AG04450 (cell line): ENCODE measurements around the gene PAM. TPM values are rescaled to one million over a fixed set of nuclear protein-coding genes. Genes with fewer than 3 reads are reported as not detected.

Experiments
- CTCF ChIA-PET: fragments of 300-600, 350-600 bp; formaldehyde crosslinking; extraction: SDS; loops from one replicate; lab custom pipeline; 2022; ENCODE audit warnings: antibody characterized with exemption, inconsistent platforms; lab: Charles Lee
- POLR2A ChIA-PET: fragments of 350-600 bp; formaldehyde crosslinking; extraction: SDS; loops from one replicate; lab custom pipeline; 2021; ENCODE audit warnings: antibody characterized with exemption, inconsistent platforms; lab: Yijun Ruan, JAX
- DNase-seq: peaks from one replicate; pipeline ENCODE4 v3.0.0-alpha.2; 2011; ENCODE audit warnings: low read depth, low spot score
- H3K27ac ChIP-seq: one replicate; pipeline ENCODE4 v1.5.1; 2012; ENCODE audit warnings: low read depth, low read length, control low read depth
- H3K27me3 ChIP-seq: one replicate; pipeline ENCODE4 v1.6.0; 2012; ENCODE audit warnings: low read length; ENCODE audit not compliant: control insufficient read depth, insufficient read depth
- H3K4me3 ChIP-seq: 2 replicates; pipeline ENCODE4 v1.5.1; 2011; ENCODE audit warnings: mild to moderate bottlenecking, low read depth, low read length, control low read depth
- H3K9me3 ChIP-seq: 2 replicates; pipeline ENCODE4 v1.5.1; 2012; ENCODE audit warnings: low read length; ENCODE audit not compliant: control insufficient read depth, insufficient read depth
- polyA plus RNA-seq: library from polyadenylated mRNA; depleted of rRNA; stranded (reverse); fragments of >200 nt; gene quantifications from 2 replicates; pipeline ENCODE4 v1.2.3, GENCODE V29; 2011
- TF ChIP-seq, protein P1 (sequence below): IDR thresholded peaks from 2 replicates; pipeline ENCODE4 v1.5.1; 2011; ENCODE audit warnings: low read depth, low read length, control low read depth, inconsistent platforms

The PAM gene
- polyA plus RNA-seq, 1 experiment: 307 TPM

GRCh38 chr5:102981957-102982635, 227.0 kb downstream of the PAM start:
- Histone ChIP-seq H3K4me3 (no peak overlapping the region), H3K27ac (no peak overlapping the region), H3K27me3 (no peaks in the 10 kb centered on the region), H3K9me3 (peaks cover 8% of the 10 kb centered on the region; the same call in 1 of the 2 replicates)
- ChIA-PET POLR2A (no interaction called here), CTCF (no interaction called here)
- no peak for DNase-seq
- TF ChIP-seq, protein P1, sequence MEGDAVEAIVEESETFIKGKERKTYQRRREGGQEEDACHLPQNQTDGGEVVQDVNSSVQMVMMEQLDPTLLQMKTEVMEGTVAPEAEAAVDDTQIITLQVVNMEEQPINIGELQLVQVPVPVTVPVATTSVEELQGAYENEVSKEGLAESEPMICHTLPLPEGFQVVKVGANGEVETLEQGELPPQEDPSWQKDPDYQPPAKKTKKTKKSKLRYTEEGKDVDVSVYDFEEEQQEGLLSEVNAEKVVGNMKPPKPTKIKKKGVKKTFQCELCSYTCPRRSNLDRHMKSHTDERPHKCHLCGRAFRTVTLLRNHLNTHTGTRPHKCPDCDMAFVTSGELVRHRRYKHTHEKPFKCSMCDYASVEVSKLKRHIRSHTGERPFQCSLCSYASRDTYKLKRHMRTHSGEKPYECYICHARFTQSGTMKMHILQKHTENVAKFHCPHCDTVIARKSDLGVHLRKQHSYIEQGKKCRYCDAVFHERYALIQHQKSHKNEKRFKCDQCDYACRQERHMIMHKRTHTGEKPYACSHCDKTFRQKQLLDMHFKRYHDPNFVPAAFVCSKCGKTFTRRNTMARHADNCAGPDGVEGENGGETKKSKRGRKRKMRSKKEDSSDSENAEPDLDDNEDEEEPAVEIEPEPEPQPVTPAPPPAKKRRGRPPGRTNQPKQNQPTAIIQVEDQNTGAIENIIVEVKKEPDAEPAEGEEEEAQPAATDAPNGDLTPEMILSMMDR: no peak

DNA sequence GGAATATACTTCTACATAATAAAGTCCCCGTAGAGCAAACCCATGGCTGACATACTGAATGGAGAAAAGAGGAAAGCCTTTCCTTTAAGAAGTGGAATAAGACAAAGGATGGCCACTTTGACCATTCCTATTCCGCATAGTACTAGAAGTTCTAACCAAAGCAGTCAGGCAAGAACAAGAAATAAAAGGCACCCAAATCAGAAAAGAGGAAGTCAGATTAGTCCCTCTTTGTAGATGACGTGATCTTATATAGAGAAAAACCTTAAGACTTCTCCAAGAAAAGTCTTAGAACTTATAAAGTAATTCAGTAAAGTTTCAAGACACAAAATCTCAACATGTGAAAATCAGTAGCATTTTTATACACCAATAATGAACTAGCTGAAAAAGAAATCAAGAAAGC, 231.0 kb downstream of the PAM start:
- H3K27me3 ChIP-seq: no peaks in the 10 kb centered on the region
- CTCF ChIA-PET: no interaction called here
- TF ChIP-seq, protein P1: no peak

DNA sequence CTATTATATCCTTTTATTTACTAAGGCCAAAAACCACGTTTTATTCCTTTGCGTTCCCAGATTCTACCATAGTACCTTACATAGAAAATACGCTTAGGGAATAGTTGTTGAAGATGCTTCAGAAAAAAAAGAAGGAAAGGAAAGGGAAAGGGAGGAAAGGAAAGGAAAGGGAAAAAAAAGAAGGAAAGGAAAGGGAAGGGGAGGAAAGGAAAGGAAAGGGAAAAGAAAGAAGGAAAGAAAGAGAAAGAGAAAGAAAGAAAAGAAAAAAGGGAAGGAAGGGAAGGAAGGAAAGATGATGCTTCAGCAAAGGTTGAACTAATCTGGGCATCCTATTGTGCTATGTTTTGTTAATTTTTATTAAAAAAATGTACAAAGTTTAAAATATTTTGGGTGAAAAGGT, 233.4 kb downstream of the PAM start:
- Histone ChIP-seq H3K27me3 (no peaks in the 10 kb centered on the region), H3K4me3 (no peak overlapping the region), H3K9me3 (no peaks in the 10 kb centered on the region), H3K27ac (no peak overlapping the region)
- DNase-seq: no peak
- POLR2A ChIA-PET: no interaction called here
- CTCF ChIA-PET: no interaction called here
- TF ChIP-seq, protein P1: no peak

More for the DNA sequence above, 231.0 kb downstream of the PAM start:
- H3K9me3 ChIP-seq: peaks cover 8% of the 10 kb centered on the region; the same call in 1 of the 2 replicates
- DNase-seq: no peak
- POLR2A ChIA-PET: no interaction called here
- H3K27ac ChIP-seq: no peak overlapping the region
- H3K4me3 ChIP-seq: no peak overlapping the region

GRCh38 chr5:102991802-102992201, 236.7 kb downstream of the PAM start:
- ChIA-PET CTCF (no interaction called here), POLR2A (no interaction called here)
- H3K27ac ChIP-seq: no peak overlapping the region

GRCh38 chr5:102996011-102996575, 241.0 kb downstream of the PAM start:
- Histone ChIP-seq H3K27me3 (no peaks in the 10 kb centered on the region), H3K27ac (no peak overlapping the region), H3K9me3 (no peaks in the 10 kb centered on the region), H3K4me3 (no peak overlapping the region)
- ChIA-PET POLR2A (no interaction called here), CTCF (interaction anchor here (1.0 to 1.7 kb wide), 2 partner anchors 315 to 412 kb away, joined by 3 to 6 read pairs; no protein-coding TSS in a partner anchor)
- no peak for DNase-seq
- TF ChIP-seq, protein P1: no peak

More at GRCh38 chr5:102991802-102992201, 236.7 kb downstream of the PAM start:
- no peaks in the 10 kb centered on the region for H3K27me3 ChIP-seq
- TF ChIP-seq, protein P1: no peak
- H3K4me3 ChIP-seq: no peak overlapping the region
- no peak for DNase-seq
- H3K9me3 ChIP-seq: no peaks in the 10 kb centered on the region
